Tibial nerve (tissue), 4 donors: ENCODE measurements around the gene VRK2.

Experiments
- EP300 ChIP-seq, 2 donors: sonication (generic); formaldehyde crosslinking; IDR thresholded peaks; one replicate each; pipeline ENCODE4 v1.6.1; 2017; ENCODE audit warnings: antibody characterized with exemption in 2 of 2, mild to moderate bottlenecking in 1 of 2
- POLR2A ChIP-seq, 2 donors: fragments of 450-650 bp; IDR thresholded peaks; one replicate each; pipeline ENCODE4 v1.6.1; 2017; ENCODE audit warnings: antibody characterized with exemption in 2 of 2, mild to moderate bottlenecking in 2 of 2, moderate library complexity in 2 of 2
- TF ChIP-seq, protein P1 (sequence below), 5 experiments: fragments of 200-600 bp in 3 of 5; fragments of 450-650 bp in 2 of 5; sonication (generic) in 3 of 5; IDR thresholded peaks; one replicate each; pipeline ENCODE4 v1.5.1; 2016 to 2019; ENCODE audit warnings: antibody characterized with exemption in 5 of 5, mild to moderate bottlenecking in 3 of 5, moderate library complexity in 2 of 5

DNA sequence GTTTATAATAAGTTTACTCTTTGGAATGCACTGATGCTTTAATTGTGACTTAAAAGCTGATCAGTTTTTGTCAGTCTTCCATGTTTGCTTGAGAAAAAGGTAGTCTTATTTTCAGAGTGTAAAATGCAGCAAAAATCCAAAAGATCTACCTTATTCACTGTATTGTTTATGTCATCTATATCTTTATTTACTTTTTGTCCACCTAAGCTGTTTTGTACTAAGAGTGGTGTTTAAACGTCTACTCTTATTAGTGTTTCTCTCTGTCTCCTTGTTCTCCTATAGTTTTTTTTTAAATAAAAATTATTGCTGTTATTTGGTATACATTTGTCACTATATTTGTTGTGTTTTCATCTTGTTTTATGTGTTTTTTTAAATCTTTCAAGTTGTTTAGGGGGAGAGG lies 50.4 kb downstream of the VRK2 start:
- TF ChIP-seq POLR2A (IDR thresholded peaks at IDR 0.05) = no peak
- TF ChIP-seq, protein P1, sequence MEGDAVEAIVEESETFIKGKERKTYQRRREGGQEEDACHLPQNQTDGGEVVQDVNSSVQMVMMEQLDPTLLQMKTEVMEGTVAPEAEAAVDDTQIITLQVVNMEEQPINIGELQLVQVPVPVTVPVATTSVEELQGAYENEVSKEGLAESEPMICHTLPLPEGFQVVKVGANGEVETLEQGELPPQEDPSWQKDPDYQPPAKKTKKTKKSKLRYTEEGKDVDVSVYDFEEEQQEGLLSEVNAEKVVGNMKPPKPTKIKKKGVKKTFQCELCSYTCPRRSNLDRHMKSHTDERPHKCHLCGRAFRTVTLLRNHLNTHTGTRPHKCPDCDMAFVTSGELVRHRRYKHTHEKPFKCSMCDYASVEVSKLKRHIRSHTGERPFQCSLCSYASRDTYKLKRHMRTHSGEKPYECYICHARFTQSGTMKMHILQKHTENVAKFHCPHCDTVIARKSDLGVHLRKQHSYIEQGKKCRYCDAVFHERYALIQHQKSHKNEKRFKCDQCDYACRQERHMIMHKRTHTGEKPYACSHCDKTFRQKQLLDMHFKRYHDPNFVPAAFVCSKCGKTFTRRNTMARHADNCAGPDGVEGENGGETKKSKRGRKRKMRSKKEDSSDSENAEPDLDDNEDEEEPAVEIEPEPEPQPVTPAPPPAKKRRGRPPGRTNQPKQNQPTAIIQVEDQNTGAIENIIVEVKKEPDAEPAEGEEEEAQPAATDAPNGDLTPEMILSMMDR (IDR thresholded peaks at IDR 0.05) = no peak
- TF ChIP-seq EP300 (IDR thresholded peaks at IDR 0.05) = no peak
